HG03095 (cell line): ENCODE results near the gene WIPF2.

Experiments
- ATAC-seq: cut with Tn5 transposase; IDR thresholded peaks from one replicate; pipeline ENCODE4 v1.9.1; 2021; ENCODE audit warnings: moderate library complexity; ENCODE audit not compliant: unreplicated experiment

Gene WIPF2

GRCh38 chr17:40312893-40313667 is 94.0 kb downstream of the WIPF2 start:
- ATAC-seq: no peak

- no peak for ATAC-seq
Observed at GRCh38 chr17:40313668-40314583, 94.8 kb downstream of the WIPF2 start.

GRCh38 chr17:40314584-40314956 is 95.5 kb downstream of the WIPF2 start:
- ATAC-seq: no peak

GRCh38 chr17:40315206-40315605 is 96.1 kb downstream of the WIPF2 start:
- ATAC-seq: no peak

GRCh38 chr17:40315678-40316570 is 96.8 kb downstream of the WIPF2 start:
- ATAC-seq: no peak

- no peak for ATAC-seq
Observed at GRCh38 chr17:40316571-40317344, 97.7 kb downstream of the WIPF2 start.

- ATAC-seq: no peak
Observed at GRCh38 chr17:40317345-40317873, 98.3 kb downstream of the WIPF2 start.

GRCh38 chr17:40317880-40318829 is 99.1 kb downstream of the WIPF2 start:
- peak; percentile 56 for ATAC-seq

GRCh38 chr17:40318830-40319391 is 99.8 kb downstream of the WIPF2 start:
- no peak for ATAC-seq

GRCh38 chr17:40319651-40320540 is 100.8 kb downstream of the WIPF2 start:
- no peak for ATAC-seq

- ATAC-seq: no peak
Observed at GRCh38 chr17:40320756-40321523, 101.8 kb downstream of the WIPF2 start.

GRCh38 chr17:40321524-40321929 is 102.4 kb downstream of the WIPF2 start:
- no peak for ATAC-seq

- no peak for ATAC-seq
Observed at GRCh38 chr17:40321961-40322357, 102.9 kb downstream of the WIPF2 start.

GRCh38 chr17:40322358-40323315 is 103.5 kb downstream of the WIPF2 start:
- ATAC-seq: peak; percentile 24
